ENCODE data around the gene MLLT6.
"Not testable (repeated sequence)": the region's sequence is repeated elsewhere in the genome, so short reads cannot be mapped to it uniquely, and the experiment has no call there.

MLLT6 gene

DNA sequence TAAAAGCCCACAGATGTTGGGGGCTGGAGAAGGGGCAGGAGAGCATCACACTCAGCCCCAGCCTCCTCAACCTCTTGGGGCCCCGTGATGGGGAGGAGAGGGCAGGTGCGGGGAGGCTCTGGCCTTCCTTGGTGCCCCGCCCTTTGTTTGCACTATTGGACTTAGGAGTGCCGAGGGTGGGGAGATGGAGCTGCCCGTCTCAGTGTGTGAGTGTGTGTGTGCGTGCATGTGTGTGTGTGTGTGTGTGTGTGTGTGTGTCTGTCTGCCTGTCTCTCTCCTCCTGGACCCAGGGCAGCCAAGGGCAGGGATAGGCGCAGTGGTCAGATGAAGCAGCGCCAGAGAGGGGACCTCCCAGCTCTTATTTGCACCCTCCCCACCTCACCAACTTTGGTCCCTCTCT, 21.1 kb downstream of the MLLT6 start:
- not testable (repeated sequence) for DNase-seq (ENCODE audit: low read depth in 2 of 2)

DNA sequence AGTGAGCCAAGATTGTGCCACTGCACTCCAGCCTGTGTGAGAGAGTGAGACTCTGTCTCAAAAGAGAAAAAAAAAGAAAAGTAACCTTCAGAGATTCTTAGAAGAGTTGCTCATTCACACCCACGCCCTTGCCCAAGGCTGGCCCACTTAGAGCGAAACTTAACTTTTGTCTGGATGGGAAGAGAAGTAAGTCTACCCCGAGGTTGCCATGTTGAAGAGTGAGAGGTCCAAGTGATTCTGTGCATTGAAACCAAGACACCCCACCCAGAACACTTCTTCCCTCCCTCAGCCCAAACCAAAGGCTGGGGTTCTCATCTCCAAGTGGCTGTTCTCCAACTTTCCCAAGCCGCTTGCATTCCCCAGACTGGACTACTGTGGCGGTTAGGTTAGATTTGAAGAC, 22.7 kb downstream of the MLLT6 start:
- DNase-seq (ENCODE audit: low read depth in 2 of 2) = peak; percentile 51 to 71

DNA sequence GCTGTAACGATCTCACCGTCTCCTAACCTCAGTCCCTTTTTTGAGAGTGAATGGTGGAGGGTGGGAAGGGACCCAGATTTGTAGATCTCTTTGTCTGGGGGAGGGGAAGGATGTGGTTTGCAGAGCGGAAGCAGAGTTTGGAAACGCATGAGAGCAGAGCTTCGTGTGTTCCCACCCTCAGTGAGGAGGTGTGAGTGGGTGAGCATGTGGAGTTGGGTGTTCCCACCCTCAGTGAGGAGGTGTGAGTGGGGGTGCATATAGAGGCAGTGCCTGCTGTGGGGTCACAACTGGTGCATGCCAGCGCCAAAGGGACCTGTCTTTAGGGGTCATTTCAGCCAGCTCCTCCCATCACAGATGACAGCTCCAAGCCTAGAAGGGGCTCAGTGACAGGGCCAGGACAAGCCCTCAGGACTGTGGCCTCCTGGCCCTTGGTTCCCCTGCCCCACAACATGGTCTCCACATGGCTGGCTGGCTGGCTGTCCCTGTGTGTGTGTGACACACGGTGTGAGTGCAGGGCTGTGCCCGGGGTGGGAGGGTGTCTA, 23.3 kb downstream of the MLLT6 start:
- no peak for DNase-seq (ENCODE audit: low read depth in 2 of 2)

DNA sequence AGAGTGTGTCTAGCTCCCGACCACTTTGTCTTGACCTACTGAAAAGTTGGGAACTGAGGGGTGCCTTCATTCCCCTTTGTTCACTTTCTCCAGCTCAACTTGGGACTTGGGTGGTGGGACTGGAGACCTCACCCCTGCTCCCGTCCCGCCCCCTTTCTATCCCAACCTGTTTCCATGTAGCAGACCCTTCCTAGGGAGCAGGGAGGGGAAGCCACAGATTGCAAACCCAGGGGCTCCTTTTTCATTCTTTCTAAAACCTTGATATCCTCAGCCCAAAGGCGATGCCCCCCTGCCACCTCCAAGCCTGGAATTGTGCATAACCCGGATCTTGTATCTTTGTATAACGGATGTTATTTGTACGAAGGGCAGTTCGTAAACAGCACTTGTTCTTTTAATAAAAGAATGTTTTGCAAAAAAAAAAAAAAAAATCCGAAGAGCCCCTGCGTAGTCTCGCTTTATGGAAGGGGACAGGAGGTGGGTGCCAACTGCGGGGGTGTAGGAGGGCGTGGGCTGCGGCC, 24.4 kb downstream of the MLLT6 start:
- no peak for DNase-seq (ENCODE audit: low read depth in 2 of 2)

DNA sequence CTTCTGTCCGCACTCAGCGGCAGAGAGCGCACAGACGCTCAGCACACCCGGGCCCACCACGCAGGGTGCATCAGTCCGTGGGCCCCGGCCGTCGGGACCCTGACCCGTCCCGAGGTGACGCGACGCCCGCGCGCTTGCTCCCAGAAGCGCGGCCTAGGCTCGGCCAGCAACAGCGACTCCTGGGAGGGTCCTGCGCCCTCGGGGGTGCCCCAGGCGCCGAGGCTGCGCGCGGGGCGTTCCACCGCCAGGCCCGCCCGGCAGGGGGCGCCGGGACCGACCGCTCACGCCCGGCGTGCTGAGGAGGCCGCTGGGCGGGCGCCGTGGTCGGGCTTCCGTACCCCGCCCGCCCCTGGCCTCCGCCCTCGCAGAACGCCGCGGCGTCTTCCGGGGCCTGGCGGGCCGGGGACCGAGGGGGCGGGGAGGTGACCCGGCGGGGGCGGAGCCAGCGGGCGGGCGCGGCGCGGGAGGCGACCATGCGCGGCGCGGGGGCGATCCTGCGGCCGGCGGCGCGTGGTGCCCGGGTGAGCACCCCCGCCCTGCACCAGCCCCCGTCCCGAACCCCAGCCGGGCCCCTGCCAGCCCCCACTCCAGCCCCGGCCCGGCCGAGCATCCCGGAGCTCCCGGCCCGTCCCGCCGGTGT, 24.9 kb downstream of the MLLT6 start, which contains the start of gene CISD3:
TSS of gene CISD3 (plus strand) at position 456 of the 640 bp plus-strand sequence. CDS start at position 474, 18 bp downstream.
- DNase-seq (ENCODE audit: low read depth in 2 of 2) = peak; percentile 59 to 80

DNA sequence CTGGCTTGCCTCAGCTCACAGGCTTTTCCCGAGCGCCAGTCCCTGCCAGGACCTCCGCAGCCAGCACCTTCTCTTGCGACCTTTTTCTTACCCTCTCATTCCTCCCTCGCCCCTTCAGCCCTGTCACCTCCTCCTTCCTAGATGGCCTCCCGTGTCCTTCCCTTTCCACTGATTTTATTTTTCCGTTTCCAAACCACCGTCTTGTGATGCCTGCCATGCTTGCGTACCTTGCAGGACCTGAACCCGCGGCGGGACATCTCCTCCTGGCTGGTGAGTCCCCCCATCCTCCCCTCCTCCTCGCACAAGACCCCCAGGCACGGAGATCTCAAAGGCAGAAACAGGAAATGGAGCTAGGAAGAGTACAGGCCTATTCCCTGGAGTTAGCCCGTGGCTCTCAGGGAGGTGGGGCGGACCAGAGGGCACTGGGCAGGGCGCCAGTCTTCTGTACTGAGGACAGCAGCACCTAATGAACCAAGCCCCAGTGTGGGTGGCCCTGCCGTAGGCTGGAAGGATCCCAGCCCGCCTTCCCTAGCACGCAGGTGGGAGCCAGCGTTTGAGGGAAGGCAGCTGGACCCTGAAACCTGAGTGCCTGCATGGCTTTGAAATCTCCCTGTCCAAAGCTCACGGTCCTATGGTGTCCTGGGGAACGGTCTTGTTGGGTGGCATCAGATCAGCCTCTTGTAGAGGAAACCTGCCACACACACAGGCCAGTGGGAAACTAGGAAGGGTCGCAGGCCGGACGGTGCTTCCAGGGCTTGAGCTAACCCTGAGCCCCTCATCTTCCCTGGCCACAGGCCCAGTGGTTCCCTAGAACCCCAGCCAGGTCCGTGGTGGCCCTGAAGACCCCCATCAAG, 25.7 kb downstream of the MLLT6 start:
- no peak for DNase-seq (ENCODE audit: low read depth in 2 of 2)

DNA sequence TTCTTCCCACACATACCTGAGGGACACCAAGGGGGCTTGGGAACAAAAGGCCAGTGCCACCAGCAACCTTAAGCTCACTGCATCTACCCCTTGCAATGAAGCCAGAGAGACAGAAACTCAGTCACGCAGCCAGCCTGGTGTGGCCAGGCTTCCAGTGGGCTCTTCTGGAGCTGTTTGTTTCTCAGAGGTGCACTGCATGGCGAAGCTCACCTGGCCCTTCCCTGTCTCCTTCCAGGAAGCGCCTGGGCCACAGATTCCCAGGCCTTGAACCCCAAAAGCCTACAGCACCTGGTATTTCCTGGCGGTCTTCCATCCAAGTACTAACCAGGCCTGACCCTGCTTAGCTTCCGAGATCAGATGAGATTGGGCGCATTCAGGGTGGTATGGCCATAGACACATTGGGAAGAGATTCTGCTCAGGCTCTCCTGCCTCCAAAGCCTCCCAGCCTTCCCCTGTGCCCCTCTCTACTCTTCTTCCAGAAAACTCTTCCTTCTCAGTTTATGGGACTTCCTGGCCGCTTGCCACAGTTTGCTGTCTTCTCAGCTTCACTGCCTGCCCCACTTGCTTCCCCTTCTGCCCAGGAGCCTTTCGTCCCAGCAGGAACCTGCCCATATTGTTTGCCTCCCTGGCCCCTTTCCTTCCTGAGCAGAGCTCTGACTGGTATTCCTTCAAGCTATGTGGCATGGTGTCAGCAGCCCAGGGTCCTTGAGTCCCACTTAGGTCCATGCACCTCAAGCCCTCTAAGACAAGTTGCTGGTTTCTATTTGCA, 26.6 kb downstream of the MLLT6 start:
- no peak for DNase-seq (ENCODE audit: low read depth in 2 of 2)

DNA sequence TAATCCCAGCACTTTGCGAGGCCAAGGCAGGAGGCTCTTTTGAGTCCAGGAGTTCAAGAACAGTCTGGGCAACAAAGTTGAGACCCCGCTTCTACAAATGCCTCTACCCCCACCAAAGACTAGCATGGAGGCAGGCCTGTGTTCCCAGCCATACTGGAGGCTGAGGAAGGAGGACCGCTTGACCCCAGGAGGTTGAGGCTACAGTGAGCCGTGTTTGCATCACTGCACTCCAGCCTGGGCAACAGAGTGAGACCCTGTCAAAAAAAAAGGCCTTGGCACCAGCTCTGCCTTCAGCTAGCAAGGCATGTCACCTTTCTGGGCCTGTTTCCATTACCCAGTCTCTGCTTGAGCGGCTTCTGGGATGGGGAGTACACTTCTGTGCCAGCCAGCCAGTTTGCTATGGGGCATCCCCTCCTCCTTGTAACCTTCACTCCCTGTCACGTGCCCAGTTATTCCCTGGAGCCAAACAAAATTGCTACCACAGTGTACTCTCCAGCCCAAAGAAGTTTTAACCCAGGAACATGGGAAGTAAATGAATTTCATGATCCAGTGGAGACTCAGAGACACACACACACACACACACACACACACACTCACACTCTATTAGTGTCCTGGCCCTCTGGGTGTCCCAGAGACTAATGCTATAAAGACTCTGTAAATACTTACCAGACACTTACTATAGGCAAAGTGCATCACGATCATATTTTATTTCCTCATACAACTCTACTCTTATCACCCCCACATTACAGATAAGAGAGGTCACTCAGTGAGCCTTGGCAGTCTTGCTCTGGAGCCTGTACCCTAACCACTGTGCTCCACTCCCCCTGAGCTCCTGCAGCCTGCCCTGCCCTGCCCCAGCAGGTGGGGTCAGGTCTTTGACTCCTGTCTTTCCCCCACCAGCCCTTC, 27.6 kb downstream of the MLLT6 start:
- no peak for DNase-seq (ENCODE audit: low read depth in 2 of 2)

DNA sequence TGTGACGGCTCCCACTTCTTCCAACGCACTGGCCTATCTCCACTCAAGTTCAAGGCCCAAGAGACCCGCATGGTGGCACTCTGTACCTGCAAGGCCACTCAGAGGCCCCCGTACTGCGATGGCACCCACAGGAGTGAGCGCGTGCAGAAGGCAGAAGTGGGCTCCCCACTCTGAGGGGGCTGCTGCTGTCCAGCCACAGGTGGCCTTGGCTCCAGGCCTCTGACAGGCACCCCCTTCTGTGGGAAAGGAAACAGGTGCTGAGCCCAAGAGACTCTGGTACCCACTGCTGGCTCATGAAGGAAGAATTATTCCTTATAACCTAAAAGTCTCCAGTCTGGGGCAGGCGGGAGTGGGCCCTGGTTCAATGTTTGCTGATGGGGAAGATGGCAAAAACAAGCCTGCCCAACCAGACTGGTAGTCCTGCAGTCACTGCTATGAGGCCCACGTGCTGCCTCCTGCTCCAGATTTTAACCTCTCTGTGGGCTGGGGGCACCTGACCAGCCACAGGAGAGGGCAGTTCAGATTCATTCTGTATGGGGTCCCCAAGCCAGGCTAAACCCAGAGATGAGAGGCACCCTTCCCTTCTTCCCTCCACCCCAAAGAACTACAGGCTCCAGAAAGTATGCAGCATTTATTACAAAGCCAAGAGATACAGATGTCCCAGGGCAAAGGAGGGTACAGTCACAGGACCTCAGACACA, 28.4 kb downstream of the MLLT6 start:
- no peak for DNase-seq (ENCODE audit: low read depth in 2 of 2)

DNA sequence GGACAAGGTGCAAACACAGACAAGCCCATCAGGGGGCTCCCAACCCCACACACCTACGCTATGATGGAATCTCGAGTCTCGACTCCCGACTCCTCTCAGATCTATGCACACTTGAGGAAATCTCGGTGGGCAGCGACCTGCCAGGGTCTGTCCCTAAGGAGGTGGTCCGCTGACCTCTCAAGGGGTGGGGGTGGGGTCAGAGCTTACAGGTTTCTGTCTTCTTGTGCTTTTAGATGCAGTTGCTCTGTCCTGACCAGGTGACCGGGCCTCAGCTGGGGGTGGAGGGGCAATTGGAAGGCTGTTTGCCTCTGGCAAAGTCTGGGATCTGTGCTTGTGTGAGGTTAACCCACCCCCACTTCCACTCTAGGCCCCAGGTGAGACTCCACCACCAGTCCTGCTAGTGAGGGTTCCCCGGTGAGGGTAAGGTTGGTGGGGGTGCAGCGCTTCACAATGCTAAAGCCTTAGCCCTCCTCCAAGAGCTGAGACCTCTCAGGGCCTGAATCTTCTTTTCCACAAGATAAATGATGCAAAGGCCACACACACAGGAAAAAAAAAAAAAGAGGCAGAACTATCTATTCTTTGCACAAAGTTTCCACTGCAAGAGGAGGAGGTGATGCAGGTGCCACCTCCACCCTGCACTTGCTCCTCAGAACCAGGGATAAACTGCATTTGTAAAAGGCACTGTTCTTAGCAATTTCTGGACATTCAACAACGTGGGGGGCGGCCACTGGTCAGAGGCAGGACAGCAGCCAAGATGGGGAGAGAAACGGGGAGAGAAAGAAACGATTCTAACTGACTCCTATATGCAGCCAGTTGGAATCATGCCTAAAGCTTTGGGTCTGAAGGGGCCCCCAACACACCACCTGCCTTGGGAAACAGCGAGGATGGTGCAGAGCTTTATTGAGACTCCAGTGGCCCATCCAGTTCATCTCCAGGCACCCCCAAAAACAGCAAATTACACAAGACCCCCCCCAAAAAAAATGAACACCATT, 29.2 kb downstream of the MLLT6 start:
- DNase-seq (ENCODE audit: low read depth in 2 of 2) = no peak

DNA sequence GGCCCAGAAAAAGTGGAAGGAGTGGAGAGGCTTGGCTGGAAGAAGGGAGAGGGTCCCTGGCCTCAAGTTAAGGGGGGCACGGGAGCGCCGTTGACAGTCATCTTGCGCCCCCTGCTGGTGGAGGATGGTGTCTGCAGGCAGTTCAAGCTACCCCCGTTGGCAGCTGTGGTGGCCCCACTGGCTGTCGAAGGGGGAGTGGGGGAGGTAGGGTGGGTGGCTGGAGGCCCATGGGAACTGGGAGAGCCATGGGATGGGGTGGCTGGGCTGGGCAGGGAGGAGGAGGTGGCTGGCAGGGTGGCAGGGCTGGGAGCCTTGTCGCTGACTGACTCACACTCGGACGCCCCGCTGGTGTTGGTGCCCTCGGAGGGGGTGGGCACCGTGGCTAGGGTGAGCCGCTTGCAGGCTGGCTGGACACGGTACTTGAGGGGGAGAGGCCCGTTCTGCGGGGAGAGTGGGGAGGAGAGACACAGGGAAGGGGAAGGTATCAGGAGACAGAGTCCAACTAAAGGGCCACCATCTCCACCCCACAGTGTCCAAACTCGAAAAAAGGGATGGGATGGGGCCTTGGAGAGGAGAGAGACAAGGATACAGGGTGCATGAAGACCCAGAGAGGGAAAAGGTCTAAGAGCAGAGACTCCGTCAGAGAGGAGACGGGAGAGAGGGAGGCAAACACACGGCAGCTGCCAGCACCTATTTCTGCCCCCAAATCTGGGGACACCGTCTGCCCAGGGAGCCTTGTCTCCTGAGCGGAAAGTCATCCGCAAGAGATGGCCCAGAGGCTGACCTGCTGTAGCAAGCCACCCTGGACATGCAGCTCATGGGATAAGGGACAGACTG, 30.3 kb downstream of the MLLT6 start:
- peak; percentile 56 to 72 for DNase-seq (ENCODE audit: low read depth in 2 of 2)

DNA sequence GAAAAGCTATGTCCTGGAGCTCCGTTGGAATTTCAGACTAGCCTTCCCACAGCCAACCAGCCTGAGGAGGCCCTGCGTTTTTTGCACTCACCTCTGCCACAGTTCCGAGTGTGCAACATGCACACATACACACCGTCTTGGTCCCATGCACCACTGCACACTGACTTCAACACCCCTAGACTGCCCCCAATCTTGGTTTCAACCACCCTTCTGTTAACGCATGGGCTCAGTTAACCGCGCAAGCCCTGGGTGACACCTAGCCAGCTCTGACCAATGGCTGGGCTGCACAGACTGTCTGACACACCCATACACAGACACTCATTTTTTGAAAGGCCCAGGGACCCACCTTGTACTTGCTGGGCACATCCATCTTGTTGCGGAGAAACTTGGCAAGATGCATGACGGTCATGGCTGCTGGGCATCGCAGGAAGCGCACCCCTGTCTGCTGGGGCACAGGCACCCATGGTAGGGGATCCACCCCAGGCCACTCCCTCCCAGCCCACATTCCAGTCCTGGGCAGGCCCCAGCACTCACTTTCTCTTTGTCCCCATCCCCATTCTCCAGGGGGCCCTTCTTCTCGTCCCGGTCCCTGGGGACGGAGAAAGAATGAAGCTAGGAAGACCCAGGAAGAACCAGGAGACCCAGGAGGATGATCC, 33.1 kb downstream of the MLLT6 start:
- no peak for DNase-seq (ENCODE audit: low read depth in 2 of 2)

DNA sequence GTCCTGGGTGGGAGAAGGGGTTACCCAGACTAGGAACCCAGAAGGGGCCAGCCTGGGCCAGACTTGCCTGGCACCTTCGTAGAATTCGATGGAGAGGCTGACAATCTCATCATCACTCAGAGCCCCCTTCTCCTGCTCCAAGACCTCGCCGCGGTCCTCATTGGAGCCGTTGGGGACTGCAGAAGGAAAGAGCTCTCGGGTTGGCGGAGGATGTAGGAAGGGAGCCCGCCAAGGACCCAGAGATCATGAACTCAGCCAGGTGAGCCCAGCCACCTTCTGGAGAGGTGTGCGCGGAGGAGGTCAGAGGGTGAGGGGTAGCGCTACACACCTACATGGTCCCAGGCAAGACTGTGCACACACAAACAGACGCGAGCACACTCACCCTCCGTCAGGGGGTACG, 33.6 kb downstream of the MLLT6 start:
- no peak for DNase-seq (ENCODE audit: low read depth in 2 of 2)

DNA sequence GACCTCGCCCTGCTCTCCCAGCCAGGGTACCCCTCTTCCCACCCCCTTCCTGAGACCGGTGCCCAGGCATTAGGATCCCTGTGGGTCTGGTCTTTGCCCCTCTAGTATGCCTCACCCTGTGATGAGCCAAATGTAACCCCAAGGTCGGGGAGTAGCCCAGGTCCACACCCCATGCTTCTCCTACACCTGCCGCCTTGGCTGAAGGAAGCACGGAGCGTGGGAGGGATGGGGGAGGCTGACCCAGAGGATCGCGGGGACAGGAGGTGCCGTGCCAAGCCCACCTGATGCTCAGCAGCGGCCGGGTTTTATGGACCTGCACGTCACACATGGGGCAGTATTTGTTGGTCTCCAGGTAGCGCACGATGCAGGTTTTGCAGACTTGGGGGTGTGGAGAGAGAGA, 34.2 kb downstream of the MLLT6 start:
- no peak for DNase-seq (ENCODE audit: low read depth in 2 of 2)

DNA sequence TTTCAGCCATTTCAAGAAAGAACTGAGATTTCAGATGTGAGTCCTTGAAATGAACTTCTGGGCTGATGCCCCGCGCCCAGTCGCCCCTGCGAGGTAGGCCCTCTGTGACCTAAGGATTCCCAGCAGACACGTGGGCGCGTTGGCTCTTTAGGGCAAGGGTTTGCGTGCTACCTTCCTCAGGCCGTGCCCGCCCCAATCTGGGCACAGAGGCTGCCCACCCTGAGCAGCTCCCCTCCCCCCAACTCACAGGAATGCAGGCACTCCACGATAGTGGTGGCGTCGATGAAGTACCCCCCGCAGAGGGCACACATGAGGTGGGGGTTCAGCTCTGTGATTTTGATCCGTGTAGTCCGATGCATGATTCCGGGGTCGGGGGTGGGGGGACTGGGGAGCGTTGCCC, 35.0 kb downstream of the MLLT6 start:
- no peak for DNase-seq (ENCODE audit: low read depth in 2 of 2)

DNA sequence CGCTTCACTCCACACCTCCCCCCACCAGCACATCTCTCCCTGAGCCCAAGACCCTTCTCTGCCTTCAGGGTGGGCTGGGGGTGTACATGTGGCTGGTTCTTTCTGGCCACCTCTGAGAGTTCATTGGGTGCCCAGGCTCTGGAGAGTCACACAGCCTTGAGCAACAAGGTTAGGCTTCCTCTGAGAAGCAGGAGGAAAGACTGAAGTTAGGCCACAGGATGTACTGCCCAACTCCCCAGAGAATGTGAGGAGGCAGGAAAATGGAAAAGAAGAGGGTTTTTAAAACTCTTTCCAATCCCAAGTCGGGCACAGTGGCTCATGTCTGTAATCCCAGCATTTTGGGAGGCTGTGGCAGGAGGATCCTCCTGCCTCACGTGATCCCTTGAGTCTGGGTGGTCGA, 35.7 kb downstream of the MLLT6 start:
- DNase-seq (ENCODE audit: low read depth in 2 of 2) = no peak

DNA sequence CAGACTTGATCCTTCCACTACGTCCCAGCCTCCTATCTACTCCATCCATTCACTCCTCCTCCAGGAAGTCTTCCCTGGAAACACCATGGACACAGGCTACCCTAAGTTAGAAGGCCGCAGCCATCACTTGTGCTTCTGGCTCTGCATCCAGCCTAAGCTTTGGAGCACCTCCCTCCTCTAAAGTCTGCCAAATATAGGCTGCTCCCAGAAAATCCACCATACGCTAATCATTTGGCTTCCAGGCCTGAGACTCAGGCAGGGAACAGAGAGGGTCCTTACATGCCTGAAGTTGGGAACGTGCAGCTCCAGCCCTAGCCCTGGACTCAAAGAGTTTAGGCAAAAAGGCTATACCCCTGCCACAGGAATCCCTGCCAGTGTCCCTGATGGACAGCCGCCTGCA, 36.4 kb downstream of the MLLT6 start:
- no peak for DNase-seq (ENCODE audit: low read depth in 2 of 2)

All from stimulated activated CD4-positive, alpha-beta T cell treated with anti-CD3 and anti-CD28 coated beads, Interleukin-12 subunit alpha, Interleukin-12 subunit beta, amount 100 ng/mL, for 24 hours (primary cell).